GM20000 (cell line): ENCODE results near the gene TDRD10.

Source experiments
- DNase-seq: peaks from one replicate; pipeline ENCODE4 v3.0.0; 2012; ENCODE audit warnings: low spot score
- CTCF ChIP-seq: IDR thresholded peaks from 2 replicates; pipeline ENCODE4 v1.5.1; 2012; ENCODE audit warnings: mild to moderate bottlenecking, control low read depth; ENCODE audit errors: extremely low read depth, missing control alignments

Gene TDRD10

DNA sequence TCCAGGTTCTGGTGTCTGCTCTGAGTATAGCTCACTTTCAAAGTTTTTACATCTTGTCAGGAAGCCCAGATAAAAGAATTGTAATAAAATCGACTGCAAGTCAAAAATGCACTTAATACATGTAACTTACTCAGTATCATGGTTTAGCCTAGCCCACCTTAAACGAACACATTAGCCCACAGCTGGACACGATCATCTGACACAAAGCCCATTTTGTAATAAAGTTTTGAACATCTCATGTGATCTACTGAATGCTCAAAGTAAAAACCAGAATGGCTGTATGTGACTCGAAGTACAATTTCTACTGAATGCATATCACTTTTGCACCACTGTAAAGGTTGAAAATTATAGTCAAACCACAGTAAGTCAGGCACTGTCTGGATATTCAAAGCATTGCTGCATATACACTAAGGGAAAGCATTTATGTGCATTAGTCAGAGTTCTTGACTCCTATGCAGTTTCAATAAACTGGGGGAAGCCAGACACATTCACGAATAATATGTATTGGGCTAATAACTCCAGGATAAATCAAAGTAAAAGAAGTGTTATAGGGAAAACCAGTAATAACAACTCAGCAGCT, 12.2 kb upstream of the TDRD10 start:
- TF ChIP-seq CTCF: no peak
- DNase-seq: no peak

DNA sequence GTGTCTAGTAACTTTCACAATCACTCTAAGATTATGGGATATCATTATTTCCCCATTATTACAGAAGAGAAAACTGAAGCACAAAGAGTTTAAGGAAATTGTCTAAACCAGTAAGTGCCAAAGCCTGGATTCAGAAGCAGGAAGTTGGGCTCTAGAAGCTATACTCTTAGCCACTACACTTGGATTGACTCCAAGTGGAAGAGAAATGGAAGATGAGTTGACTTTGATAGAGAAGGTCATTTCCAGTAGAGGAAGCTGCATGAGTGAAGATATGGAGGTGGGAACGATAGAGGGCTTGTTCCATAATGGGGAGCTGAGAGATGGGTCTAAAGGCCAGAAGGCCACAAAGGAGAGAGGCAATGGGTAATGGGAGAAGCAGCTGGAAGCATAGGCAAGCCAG, 11.7 kb upstream of the TDRD10 start:
- no peak for TF ChIP-seq CTCF
- DNase-seq: no peak

DNA sequence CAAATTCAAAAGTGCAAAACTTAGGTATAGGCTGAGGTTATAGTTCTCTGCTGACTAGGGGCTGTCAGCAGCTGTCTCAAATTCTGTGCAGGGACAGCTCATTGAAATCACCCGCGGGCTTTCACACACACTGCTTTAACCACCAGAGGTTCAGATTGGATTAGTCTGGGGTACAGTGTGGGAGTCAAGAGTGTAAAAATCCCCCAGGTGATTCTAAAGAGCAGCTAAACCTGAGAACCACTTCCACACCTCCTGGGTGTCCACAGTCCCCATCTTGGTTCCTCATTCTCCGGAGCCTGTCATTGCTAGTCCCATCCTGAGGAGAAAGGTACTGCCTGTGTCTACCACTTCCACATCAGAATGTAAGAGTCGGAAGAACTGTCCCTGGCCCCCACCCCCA, 9.9 kb upstream of the TDRD10 start:
- TF ChIP-seq CTCF: no peak
- DNase-seq: peak; percentile 50

GRCh38 chr1:154493276-154493675, 8.7 kb upstream of the TDRD10 start:
- no peak for TF ChIP-seq CTCF
- peak; percentile 56 for DNase-seq

DNA sequence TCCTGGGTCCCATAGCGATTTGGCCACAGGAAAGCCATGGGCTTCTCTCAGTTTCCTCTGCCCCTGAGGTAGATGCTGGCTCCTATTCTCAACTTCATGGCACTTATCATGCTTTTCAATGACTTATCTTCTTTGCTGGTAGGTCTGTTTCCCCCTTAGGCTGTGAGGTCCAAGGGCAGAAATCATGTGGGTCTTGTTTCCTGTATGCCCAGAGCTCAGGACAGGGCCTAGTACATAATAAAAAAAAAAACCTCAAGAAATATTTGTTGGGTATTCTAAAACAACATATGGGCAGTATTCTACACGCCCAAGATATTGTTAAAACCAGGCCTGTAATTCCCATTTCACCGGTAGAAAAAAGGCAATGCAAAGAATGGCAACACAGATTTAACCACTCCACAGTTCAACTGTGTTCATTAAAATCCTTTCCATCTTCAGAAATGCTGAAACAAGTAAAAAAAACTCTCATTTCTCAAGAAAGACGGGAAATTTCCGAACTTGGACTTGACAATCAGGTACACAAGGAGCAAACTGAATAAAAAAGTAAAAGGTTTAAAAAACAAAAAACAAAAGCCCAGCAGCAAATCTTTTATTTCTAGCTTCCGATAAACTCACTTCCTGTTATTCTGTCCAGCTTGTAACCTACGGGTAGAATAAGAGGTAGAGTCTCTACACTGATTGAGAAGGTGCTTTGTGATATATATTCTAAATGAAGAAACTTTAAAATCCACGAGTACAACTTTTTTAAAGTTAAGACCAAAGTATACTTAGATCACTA, 6.3 kb upstream of the TDRD10 start:
- TF ChIP-seq CTCF: no peak
- DNase-seq: no peak

DNA sequence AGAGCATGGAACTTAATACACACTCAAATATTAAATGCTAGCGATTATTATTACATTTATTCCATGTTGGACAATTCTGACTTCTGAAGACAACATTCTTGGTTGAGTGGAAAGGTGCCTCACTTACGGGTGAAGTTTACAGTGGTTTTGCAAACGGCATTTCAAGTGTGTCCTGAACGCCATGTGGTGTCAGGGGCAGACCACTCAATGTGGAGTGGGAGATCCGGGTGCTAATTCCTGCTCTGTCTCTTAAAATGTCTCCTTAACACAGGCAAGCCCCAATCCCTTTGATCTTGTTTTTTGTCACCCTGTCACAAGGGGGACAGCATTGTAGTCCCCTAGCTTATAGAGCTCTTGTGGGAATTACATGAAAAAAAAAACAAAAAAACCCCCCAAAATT, 5.6 kb upstream of the TDRD10 start:
- TF ChIP-seq CTCF: no peak
- DNase-seq: no peak

DNA sequence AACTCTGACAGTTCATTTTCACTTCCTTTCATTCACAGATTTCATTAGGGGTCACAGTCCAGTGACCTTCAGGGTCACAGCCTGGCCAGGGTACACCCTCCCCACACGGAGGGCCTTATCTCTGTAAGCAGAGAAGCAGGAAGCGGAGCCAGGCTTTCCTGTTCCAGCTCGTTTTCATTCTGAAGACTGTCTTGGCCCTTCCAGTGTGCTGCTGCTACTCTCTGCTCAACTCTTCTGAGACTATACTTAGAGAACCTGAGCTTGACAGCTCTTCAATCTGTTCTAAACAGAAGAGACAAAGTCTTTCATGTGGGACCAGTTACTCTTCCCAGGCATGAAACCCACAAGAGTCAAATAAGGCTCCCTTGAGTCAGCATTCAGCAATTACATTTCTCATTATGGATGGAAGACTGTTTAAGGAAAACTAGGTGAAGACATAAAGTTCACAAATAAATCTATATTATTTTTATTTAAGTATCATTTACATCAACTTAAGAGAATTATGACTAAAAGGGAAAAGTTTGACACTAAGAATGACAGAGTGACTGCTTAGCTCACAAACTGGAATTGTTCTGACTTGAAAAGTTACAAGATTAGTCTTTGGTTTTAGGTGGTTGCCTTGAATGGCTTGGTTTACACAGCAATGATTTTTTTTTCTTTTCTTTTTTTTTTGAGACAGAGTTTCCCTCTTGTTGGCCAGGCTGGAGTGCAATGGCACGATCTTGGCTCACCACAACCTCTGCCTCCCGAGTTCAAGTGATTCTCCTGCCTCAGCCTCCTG, 4.8 kb upstream of the TDRD10 start:
- peak; percentile 64 for DNase-seq

More for the DNA sequence above, 4.8 kb upstream of the TDRD10 start:
- TF ChIP-seq CTCF: no peak
